Activated CD4-positive, alpha-beta T cell treated with anti-CD3 and anti-CD28 coated beads, Interleukin-2, Interleukin-4, amounts not matched to agents 100 ng/mL and 50 ng/mL, durations not matched to agents 16 hours and 8 hours (primary cell): ENCODE measurements around the gene AASDHPPT.

Experiments used
- DNase-seq: peaks from one replicate; pipeline ENCODE4 v3.0.0-alpha.2; 2020; ENCODE audit warnings: low spot score

AASDHPPT gene

DNA sequence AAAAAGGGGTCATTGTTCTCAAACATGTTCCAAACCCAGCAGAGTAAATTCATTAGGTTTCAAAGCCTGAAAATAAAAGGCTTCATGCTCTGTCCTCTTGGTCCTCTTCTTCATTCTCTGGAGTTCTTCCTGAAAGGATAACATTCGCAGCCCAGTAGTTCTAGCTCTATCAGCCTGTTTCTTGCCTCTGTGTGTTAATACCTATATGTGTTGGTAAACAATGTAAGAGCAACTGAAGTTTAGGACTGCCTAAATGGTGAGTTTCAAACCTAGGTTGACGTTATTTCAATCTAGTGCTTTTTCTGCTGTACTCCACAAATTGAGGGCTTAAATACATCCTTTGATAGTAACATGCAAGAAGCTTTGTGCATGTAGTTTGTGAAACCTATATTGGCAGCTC is 9.4 kb downstream of the AASDHPPT start:
- DNase-seq: no peak

DNA sequence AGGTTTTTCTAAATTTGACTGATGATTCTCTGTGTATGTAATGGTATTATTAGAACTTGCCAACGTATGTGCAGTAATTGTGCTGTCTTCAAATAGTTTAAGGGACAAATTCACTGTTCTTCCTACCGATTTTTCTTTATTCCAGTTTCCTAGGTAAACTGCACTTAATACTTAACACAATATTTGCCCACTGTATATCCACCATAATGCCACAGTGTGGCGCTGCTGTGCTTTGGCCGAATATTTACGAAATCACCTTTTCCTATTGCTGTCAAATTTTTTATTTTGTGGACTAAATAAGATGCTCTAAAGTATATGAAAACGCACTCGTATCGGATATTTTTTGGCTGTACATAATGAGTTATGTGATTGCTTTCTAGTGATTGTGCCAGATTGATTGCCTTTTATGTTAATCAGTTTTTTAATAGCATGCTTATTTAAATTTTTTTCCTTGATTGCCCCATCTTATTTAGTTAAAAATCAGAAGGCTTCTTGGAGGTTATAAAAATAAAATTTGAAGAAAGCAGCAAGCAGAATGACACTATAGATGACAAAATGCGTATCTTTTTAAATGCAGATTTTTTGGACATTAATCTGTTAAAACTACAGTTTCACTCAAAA is 10.5 kb downstream of the AASDHPPT start:
- peak; percentile 39 for DNase-seq

- no peak for DNase-seq
Observed at GRCh38 chr11:106088896-106089295, 11.4 kb downstream of the AASDHPPT start.

DNA sequence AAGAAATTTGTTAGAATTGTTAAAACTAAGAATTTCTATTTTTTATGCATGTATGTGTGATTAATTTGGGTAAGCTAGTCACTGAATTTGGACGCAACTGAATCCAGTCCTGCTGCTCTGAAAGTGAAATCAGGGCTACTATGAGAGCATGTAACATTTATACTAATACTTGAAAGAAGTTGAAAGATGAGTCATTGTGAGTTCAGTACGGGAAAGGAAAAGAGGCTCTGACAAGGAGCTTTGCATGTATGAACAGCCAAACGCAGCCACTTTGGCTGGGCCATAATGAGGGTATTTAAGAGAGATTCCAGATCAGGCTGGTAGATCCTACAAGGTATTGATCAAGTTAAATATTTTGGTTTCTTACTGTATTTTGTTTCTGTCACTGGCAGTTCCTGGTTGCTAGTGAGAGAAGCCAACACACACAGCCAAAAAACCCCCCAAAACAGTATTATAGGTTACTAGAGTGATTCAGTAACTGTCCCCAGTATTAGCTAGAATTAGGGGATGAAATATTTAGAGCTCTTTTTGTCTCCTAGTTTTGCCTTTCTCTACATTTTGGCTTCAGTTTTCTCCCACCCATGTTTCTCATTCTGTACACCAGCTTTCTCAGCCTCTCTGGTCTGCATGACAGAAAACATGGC is 14.1 kb downstream of the AASDHPPT start:
- peak; percentile 78 for DNase-seq

DNA sequence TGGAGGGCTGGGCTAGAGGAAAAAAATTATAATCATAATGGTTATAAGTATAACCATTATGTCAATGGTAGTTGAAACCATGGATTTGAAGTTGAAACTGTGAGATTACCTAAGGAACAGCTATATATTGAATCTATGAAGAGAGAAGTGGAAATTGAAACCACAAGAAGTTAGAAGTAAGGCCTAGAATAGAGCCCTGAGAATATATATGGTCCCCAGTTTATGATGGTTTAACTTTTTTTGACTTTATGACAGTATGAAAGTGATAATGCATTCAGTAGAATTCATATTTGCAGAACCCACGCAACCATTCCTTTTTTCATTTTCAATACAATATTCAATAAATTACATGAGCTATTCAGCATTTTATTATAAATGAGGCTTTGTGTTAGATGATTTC is 15.0 kb downstream of the AASDHPPT start:
- no peak for DNase-seq

- no peak for DNase-seq
Observed at GRCh38 chr11:106098893-106099553, 21.6 kb downstream of the AASDHPPT start.

GRCh38 chr11:106101370-106101769 is 23.9 kb downstream of the AASDHPPT start:
- DNase-seq: no peak

GRCh38 chr11:106101819-106102218 is 24.4 kb downstream of the AASDHPPT start:
- no peak for DNase-seq

- no peak for DNase-seq
Observed at GRCh38 chr11:106105986-106106385, 28.5 kb downstream of the AASDHPPT start.

DNA sequence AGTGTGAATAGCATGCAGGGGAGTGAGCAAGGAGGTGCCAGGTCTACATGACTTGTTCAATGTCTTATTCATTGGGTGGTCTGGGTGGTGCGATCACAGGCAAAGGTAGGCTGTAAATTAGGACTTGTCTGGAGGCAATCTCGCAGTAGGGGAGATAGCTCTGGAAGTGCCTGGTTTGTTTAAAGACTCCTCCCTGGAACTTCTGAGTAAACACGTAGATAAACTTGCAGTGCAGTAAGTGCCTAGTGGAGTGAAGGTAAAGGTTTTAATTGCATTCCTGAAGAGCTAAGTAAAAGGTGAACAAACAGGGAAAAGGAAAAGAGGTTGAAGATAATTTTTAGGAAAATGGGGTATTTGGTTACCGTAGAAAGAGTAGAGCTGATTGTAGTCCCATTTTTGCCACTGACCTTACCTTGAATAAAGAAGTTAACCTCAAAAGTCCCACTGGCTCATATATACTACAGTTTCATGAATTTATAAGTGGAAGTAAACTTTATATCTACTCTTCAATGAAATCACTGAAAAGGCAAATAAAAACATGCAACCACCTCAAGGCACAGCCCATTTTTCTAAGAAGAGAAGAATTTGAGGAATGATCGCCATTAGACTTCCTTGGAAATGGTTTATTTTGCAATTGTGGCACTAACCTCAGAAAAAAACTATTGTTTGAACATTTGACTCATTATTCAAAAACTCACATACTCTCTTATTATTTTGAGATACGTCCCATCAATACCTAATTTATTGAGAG is 44.3 kb downstream of the AASDHPPT start:
- DNase-seq: no peak

- DNase-seq: no peak
Observed at GRCh38 chr11:106127604-106128003, 50.1 kb downstream of the AASDHPPT start.

- no peak for DNase-seq
Observed at GRCh38 chr11:106128740-106129139, 51.3 kb downstream of the AASDHPPT start.

DNA sequence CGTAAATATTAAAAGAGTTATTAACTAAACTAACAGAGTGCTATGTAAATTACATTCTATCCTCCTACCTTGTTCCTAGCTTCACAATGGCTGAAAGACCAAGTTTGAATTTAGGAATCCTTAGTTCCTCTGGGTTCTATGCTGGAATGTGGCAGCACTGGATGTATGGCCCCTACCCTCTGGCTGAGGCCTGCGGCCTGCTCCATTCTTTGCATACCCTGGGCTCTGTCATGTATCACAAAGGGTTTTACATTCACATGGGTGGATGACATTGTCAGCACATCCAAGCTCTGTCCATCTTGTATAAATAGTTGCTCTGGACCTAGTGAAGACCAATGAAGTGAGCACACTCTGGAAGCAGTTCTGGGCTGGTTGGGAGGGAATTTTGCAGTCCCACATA is 54.5 kb downstream of the AASDHPPT start:
- DNase-seq: no peak

- no peak for DNase-seq
Observed at GRCh38 chr11:106132582-106133354, 55.3 kb downstream of the AASDHPPT start.

- DNase-seq: no peak
Observed at GRCh38 chr11:106133529-106133928, 56.1 kb downstream of the AASDHPPT start.

- no peak for DNase-seq
Observed at GRCh38 chr11:106137061-106137460, 59.6 kb downstream of the AASDHPPT start.

DNA sequence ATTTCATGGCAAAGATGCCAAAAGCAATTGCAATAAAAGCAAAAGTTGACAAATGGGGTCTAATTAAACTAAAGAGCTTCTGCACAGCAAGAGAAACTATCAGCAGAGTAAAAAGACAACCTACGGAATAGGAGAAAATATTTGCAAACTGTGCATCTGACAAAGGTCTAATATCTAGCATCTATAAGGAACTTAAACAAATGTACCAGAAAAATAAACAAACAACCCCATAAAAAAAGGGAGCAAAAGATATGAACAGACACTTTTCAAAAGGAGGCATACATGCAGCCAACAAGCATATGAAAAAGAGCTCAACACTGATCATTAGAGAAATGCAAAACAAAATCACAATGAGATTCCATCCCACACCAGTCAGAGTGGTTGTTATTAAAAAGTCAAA is 60.3 kb downstream of the AASDHPPT start:
- DNase-seq: no peak
